GM12872 (cell line): ENCODE measurements around the gene SPTB.

Experiments used
- TF ChIP-seq, protein P1 (sequence below): IDR thresholded peaks from 3 replicates; pipeline ENCODE4 v1.5.1; 2011; ENCODE audit warnings: low read depth, mild to moderate bottlenecking, low read length, moderate library complexity; ENCODE audit not compliant: insufficient read depth

SPTB gene

DNA sequence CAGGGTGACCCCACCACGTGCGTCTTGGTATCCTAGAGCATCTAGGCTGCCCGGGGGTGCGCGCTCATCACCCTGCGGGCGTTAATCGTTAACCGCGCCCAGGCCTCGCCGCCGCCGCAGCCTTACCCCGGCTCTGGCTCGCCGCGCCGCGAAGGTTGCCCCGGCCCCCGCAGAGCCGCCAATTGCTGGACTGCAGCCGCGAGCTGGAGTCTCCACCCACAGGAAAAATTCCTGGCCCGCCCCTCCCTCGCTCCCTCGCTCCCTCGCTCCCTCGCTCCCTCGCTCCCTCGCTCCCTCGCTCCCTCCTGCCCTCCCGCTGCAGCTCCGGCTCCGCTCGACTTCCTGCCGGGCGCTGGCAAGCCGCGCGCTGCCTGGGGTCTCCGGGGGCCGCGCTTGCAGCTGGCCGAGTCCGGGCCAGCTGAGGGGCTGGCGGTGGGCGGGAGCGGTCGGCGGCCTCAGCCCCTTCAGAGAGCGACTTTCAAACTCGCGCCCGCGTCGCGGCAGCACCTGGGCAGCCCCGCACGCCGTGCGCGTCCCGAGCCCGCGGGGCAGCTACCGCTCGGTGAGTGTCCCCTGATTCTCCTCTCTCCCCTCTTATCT lies 175.5 kb downstream of the SPTB start, which contains the start of gene PLEKHG3:
TSS of gene PLEKHG3 (plus strand) at position 282 of the 600 bp plus-strand sequence. CDS start 23,208 bp downstream, outside the sequence.
- TF ChIP-seq, protein P1, sequence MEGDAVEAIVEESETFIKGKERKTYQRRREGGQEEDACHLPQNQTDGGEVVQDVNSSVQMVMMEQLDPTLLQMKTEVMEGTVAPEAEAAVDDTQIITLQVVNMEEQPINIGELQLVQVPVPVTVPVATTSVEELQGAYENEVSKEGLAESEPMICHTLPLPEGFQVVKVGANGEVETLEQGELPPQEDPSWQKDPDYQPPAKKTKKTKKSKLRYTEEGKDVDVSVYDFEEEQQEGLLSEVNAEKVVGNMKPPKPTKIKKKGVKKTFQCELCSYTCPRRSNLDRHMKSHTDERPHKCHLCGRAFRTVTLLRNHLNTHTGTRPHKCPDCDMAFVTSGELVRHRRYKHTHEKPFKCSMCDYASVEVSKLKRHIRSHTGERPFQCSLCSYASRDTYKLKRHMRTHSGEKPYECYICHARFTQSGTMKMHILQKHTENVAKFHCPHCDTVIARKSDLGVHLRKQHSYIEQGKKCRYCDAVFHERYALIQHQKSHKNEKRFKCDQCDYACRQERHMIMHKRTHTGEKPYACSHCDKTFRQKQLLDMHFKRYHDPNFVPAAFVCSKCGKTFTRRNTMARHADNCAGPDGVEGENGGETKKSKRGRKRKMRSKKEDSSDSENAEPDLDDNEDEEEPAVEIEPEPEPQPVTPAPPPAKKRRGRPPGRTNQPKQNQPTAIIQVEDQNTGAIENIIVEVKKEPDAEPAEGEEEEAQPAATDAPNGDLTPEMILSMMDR: no peak

DNA sequence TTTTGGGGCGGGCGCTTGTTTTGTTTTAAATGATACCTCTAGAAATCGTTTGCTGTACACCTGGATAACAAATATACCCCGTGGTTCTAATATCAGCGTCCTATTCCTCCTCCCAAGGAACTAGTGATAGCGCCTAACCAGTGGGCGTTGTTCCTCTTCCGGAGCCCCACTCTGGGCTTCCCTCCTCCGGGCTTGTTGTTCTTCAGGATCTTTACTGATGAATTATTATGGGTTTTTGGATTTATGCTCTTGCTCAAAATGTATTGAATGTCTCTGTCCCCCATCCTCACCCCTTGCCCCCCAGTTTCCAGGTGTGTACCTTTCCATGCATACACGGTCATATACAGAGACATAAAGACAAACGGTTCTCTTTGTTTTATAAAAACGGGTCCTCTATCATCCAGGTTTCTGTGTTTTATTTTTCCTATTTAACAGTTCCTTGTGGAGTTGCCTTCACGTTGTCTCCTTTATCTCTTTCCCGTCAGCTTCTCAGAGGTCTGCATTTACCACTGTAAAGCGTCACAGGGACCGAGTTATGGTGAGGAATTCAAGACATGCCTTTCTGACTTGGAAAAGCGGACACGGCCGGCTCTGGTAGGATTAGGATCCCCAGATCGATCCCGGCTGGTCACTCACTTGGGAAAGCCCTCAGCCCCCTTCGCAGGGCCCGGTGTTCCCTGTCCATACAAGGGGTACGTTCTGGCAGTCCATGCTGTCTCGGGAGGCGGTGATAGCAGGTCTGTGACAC lies 176.1 kb downstream of the SPTB start:
- TF ChIP-seq, protein P1: no peak

DNA sequence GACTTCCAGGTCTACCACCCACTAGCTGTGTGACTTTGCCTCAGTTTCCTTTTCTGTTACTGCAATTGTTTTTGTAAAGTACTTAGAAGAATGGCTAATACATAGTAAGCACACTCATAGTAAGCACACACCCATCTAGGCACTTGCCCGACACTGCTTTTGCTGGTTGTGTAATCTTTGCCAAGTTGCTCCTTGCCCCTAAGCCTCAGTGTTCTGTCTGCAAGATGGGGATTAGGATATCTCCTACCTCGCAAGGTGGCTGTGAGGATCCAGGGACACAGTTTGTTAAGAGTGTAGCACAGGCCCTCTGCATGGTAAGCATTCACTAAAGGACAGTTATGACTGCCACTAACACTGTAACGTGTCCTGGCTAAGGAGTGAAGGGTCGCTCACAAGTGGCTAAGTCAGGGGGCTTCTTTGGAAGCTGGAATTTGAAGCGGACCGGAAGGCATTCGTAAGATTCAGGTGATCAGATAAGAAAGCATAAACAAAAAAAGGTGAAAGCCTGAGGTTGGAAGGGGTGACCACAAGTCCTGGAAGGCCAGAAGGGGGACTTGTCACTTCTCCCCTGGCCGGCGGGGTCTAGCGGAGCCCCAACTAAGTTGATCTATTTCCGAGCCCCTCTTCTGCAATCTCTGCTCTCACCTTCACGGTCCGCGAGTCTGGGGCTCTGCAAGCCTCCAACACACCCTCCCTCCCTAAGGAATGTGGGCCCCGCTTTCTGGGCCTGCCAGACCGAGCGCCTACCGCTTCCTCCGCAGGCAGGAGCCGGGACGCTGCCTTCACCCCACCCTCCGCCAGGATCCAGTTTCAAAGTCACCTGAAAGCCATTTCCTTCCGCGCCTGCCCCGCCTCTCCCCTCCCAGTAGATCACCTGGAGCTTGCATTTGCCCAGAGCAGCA lies 177.0 kb downstream of the SPTB start:
- TF ChIP-seq, protein P1: no peak

DNA sequence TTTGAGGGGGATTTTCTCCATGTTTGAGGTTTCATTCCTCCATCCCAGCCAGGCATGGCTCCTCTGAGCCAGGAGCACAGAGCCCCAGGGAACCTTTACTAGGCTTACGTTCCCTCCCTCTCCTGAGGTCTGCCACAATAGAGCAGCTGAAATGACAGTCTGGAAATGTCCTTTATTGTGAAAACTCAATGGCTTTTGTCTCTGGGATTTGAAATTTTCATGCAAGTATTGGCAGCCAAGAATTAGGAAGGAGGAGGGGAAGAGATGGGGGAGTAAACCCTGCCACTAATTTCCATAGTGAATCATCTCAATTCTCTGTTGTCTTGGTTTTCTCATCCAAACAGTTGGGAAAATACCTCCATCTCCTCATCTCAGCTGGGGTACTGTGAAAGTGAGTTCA lies 178.0 kb downstream of the SPTB start:
- TF ChIP-seq, protein P1: no peak

DNA sequence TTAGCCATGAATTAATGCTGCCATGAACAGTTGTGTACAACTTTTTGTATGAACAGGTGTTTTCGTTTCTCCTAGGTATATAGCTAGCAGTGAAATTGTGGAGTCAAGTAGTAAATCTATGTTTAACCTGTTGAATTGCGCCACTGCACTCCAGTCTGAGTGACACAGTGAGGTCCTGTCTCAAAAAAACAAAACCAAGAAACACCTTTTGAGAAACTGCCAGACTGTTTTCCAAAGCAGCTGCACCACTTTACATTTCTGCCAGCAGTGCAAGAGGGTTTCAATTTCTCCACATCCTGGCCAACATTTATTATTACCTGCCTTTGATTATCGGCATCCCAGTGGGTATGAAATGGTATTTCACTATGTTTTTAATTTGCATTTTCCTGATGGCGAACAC lies 178.8 kb downstream of the SPTB start:
- TF ChIP-seq, protein P1: no peak

DNA sequence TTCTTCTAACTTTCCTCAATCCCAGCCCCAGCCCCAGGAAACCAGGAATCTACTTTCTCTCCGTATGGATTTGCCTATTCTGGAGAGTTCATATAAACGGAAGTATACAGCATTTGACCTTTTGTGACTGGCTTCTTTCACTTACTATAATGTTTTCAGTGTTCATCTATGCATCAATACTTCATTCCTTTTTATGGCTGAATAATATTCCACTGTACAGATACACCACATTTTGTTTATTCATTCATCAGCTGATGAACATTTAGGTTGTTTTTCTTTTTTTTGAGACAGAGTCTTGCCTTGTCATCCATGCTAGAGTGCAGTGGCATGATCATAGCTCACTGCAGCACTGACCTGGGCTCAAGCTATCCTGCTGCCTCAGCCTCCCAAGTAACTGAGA lies 179.4 kb downstream of the SPTB start:
- TF ChIP-seq, protein P1: no peak

DNA sequence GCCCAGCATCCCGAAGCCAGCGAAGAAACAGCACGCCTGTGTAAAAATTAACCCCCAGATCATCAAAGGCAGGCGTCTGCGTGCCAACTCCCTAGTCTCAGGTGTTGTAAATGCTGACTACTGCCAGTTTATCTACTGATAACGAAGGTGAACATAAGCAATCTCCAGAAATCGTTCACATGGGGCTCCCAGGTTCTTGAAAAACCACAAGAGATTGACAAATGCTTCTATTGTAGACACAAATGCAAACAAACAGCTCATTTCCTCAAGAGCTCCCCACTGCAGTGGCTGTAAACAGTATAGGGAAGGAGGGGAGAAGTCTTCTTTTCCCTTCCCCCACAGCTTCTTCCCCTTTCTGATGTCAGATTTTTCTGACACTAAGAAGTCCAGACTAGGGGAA lies 180.8 kb downstream of the SPTB start:
- TF ChIP-seq, protein P1: no peak
